ENCODE data around the gene LRMDA. TPM values are rescaled to one million over a fixed set of nuclear protein-coding genes. Genes with fewer than 3 reads are reported as not detected.

LRMDA gene
- total RNA-seq, 3 donors from 2014 or later (not counting 1 experiment from before 2014, with no cell fraction given), result 1.4 to 2.4 (median 2.1) TPM

DNA sequence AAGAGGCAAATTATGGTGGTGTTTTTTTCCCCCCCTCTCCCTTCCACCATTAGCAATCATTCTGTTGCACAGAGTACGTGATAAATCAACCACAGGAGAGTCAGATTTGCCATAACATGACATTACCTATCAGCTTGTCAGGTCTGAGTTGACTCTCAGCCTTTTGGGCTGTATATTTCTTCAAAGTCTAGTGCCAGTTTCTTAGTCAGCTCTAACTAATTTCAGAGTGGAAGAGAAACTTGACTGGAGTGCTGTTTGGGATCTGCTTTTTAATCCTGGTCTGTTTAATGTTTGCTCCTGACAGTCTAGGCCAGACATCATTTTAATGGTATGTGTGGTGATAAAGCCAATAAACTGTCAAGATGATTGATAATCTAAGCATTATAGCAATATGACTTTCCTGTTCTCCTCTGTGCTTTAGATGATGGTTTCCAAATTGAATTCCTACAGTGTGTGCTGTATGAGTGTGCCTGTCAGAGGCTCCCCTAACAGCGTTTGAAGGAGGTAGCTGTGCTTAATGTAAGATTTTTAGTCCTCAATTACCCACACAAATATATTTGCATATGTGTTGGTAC, 76.9 kb downstream of the LRMDA start:
- TF ChIP-seq, protein P1, sequence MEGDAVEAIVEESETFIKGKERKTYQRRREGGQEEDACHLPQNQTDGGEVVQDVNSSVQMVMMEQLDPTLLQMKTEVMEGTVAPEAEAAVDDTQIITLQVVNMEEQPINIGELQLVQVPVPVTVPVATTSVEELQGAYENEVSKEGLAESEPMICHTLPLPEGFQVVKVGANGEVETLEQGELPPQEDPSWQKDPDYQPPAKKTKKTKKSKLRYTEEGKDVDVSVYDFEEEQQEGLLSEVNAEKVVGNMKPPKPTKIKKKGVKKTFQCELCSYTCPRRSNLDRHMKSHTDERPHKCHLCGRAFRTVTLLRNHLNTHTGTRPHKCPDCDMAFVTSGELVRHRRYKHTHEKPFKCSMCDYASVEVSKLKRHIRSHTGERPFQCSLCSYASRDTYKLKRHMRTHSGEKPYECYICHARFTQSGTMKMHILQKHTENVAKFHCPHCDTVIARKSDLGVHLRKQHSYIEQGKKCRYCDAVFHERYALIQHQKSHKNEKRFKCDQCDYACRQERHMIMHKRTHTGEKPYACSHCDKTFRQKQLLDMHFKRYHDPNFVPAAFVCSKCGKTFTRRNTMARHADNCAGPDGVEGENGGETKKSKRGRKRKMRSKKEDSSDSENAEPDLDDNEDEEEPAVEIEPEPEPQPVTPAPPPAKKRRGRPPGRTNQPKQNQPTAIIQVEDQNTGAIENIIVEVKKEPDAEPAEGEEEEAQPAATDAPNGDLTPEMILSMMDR (IDR thresholded peaks at IDR 0.05), result no peak
- no peak for DNase-seq
- Histone ChIP-seq H3K4me3 (ENCODE audit: low read length) (no peak overlapping the region), H3K27ac (ENCODE audit: low read length) (no peak overlapping the region), H3K36me3 (ENCODE audit: control insufficient read depth, insufficient read depth, low read length) (no peaks in the 10 kb centered on the region), H3K4me1 (ENCODE audit: control insufficient read depth, insufficient read depth, low read length) (no peaks in the 10 kb centered on the region), H3K9me3 (ENCODE audit: control insufficient read depth, insufficient read depth, low read length) (no peaks in the 10 kb centered on the region), H3K27me3 (ENCODE audit: control insufficient read depth, insufficient read depth, low read length) (no peaks in the 10 kb centered on the region)
- Mint-ChIP-seq H3K27me3 (ENCODE audit: low read depth in 2 of 2) (peaks cover 7 to 9% of the 10 kb centered on the region in 2 donors), H3K27ac (no peak overlapping the region), H3K4me3 (no peak overlapping the region), H3K9me3 (no peaks in the 10 kb centered on the region), H3K36me3 (no peaks in the 10 kb centered on the region), H3K4me1 (peaks cover 0 to 4% of the 10 kb centered on the region in 2 donors)
- intact Hi-C loops (cut with micrococcal nuclease), result no loop called here
- 64% methylated on average over 1 of the region's 2 CpGs for WGBS (ENCODE audit: insufficient coverage)
- ATAC-seq, result no peak

DNA sequence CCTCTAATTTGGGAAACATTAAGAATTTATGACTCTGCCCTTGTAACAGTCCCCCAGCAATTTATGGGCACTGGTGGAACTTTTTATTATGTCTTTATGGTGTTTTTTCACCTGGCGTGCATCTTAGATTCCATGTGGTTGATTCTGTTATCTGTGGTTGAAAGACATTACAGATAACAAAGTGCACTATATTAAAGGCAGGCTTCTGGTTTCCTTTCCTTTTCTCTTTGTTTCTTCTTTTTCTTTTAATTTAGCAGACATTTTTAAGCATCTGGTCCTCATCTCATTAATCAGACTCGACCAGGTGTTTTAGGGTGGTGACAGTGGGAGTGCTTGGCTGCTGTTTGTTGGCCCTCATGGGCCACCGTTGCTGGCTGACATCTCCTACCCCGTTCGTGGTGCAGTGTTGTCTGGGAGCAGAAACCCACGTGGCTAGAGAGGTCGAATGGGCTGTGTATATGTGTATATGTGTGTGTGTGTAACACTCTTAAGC, 77.4 kb downstream of the LRMDA start:
- Mint-ChIP-seq H3K4me1 (peaks cover 0 to 4% of the 10 kb centered on the region in 2 donors), H3K9me3 (no peaks in the 10 kb centered on the region), H3K27ac (no peak overlapping the region), H3K4me3 (no peak overlapping the region), H3K27me3 (ENCODE audit: low read depth in 2 of 2) (peaks cover 7 to 9% of the 10 kb centered on the region in 2 donors), H3K36me3 (no peaks in the 10 kb centered on the region)
- Histone ChIP-seq H3K36me3 (ENCODE audit: control insufficient read depth, insufficient read depth, low read length) (no peaks in the 10 kb centered on the region), H3K4me1 (ENCODE audit: control insufficient read depth, insufficient read depth, low read length) (no peaks in the 10 kb centered on the region), H3K9me3 (ENCODE audit: control insufficient read depth, insufficient read depth, low read length) (no peaks in the 10 kb centered on the region), H3K27me3 (ENCODE audit: control insufficient read depth, insufficient read depth, low read length) (no peaks in the 10 kb centered on the region), H3K4me3 (ENCODE audit: low read length) (no peak overlapping the region), H3K27ac (ENCODE audit: low read length) (no peak overlapping the region)
- no peak for DNase-seq
- TF ChIP-seq, protein P1 (IDR thresholded peaks at IDR 0.05), result no peak
- 16% methylated on average over 5 of the region's 7 CpGs for WGBS (ENCODE audit: insufficient coverage)
- no peak for ATAC-seq
- intact Hi-C loops (cut with micrococcal nuclease), result no loop called here

DNA sequence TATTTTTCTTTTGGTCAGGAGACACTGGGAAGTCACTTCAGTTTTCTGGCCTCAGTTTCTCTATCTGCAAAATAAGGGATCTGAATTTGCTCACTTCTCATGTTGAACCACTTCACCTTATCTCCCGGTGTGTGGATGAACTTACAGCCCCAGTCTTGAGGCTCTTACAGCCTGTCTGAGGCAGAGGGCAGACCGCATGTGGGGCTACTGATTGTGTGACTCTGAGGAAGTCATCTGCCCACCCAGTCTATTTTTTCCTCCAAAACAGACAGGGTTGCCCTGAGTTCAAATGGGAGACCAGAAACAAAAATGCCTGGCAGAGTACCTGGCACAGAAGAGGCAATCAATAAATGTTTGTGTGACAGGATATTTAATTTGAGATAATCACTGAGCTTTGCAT, 78.3 kb downstream of the LRMDA start:
- Mint-ChIP-seq H3K4me1 (peaks cover 0 to 4% of the 10 kb centered on the region in 2 donors), H3K36me3 (no peaks in the 10 kb centered on the region), H3K27me3 (ENCODE audit: low read depth in 2 of 2) (peaks cover 7 to 8% of the 10 kb centered on the region in 2 donors), H3K4me3 (no peak overlapping the region), H3K9me3 (no peaks in the 10 kb centered on the region), H3K27ac (no peak overlapping the region)
- ATAC-seq (no peak), DNase-seq (no peak)
- no peaks in the 10 kb centered on the region for H3K36me3 ChIP-seq (ENCODE audit: control insufficient read depth, insufficient read depth, low read length)
- no peaks in the 10 kb centered on the region for H3K9me3 ChIP-seq (ENCODE audit: control insufficient read depth, insufficient read depth, low read length)
- H3K27me3 ChIP-seq (ENCODE audit: control insufficient read depth, insufficient read depth, low read length), result no peaks in the 10 kb centered on the region
- H3K4me3 ChIP-seq (ENCODE audit: low read length), result no peak overlapping the region
- 97% methylated on average over 2 of the region's 2 CpGs for WGBS (ENCODE audit: insufficient coverage)
- intact Hi-C loops (cut with micrococcal nuclease), result no loop called here
- H3K4me1 ChIP-seq (ENCODE audit: control insufficient read depth, insufficient read depth, low read length), result no peaks in the 10 kb centered on the region
- TF ChIP-seq, protein P1 (IDR thresholded peaks at IDR 0.05), result no peak
- no peak overlapping the region for H3K27ac ChIP-seq (ENCODE audit: low read length)

DNA sequence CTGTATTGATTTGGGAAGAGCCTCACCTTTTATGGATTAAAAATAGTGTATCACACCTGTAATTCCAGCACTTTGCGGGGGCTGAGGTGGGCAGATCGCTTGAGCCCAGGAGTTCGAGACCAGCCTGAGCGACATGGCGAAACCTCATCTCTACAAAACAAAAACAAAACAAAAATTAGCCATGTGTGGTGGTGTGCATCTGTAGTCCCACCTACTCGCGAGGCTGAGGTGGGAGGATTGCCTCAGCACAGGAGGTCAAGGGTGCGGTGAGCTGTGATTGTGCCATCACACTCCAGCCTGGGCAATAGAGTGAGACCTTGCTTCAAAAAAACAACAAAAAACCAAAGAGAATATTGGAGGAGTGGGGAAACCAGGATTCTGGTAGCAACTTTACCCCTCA, 79.6 kb downstream of the LRMDA start:
- Histone ChIP-seq H3K4me1 (ENCODE audit: control insufficient read depth, insufficient read depth, low read length) (no peaks in the 10 kb centered on the region), H3K36me3 (ENCODE audit: control insufficient read depth, insufficient read depth, low read length) (no peaks in the 10 kb centered on the region), H3K9me3 (ENCODE audit: control insufficient read depth, insufficient read depth, low read length) (no peaks in the 10 kb centered on the region), H3K27ac (ENCODE audit: low read length) (no peak overlapping the region), H3K4me3 (ENCODE audit: low read length) (no peak overlapping the region), H3K27me3 (ENCODE audit: control insufficient read depth, insufficient read depth, low read length) (no peaks in the 10 kb centered on the region)
- H3K27me3 Mint-ChIP-seq (ENCODE audit: low read depth in 2 of 2), result peaks cover 7% of the 10 kb centered on the region in 2 donors
- no peak overlapping the region for H3K4me3 Mint-ChIP-seq
- intact Hi-C loops (cut with micrococcal nuclease), result no loop called here
- no peak for DNase-seq
- H3K4me1 Mint-ChIP-seq, result peaks cover under 1 to 4% of the 10 kb centered on the region in 2 donors
- no peak for ATAC-seq
- WGBS (ENCODE audit: insufficient coverage), result 90% methylated on average over 8 of the region's 8 CpGs
- no peaks in the 10 kb centered on the region for H3K36me3 Mint-ChIP-seq
- TF ChIP-seq, protein P1 (IDR thresholded peaks at IDR 0.05), result no peak
- no peaks in the 10 kb centered on the region for H3K9me3 Mint-ChIP-seq
- no peak overlapping the region for H3K27ac Mint-ChIP-seq

Data from natural killer cell (primary cell).